Stimulated activated CD4-positive, alpha-beta T cell treated with anti-CD3 and anti-CD28 coated beads, Interleukin-15, amount 100 ng/mL, for 24 hours (primary cell): ENCODE results near the gene PRKAG2.

Experiments
- DNase-seq: peaks from one replicate; pipeline ENCODE4 v3.0.0-alpha.2; 2020

PRKAG2 gene

GRCh38 chr7:151599401-151600227 is 277.3 kb downstream of the PRKAG2 start:
- peak; percentile 34 for DNase-seq

- DNase-seq: no peak
Measured at GRCh38 chr7:151597541-151598444, 279.1 kb downstream of the PRKAG2 start.

- no peak for DNase-seq
Measured at GRCh38 chr7:151595702-151596350, 281.1 kb downstream of the PRKAG2 start.

GRCh38 chr7:151592868-151593486 is 283.9 kb downstream of the PRKAG2 start:
- DNase-seq: no peak

GRCh38 chr7:151592330-151592729 is 284.6 kb downstream of the PRKAG2 start:
- DNase-seq: no peak

GRCh38 chr7:151591866-151592265 is 285.0 kb downstream of the PRKAG2 start:
- DNase-seq: no peak

GRCh38 chr7:151590850-151591771 is 285.8 kb downstream of the PRKAG2 start:
- DNase-seq: no peak

- DNase-seq: no peak
Measured at GRCh38 chr7:151590071-151590849, 286.7 kb downstream of the PRKAG2 start.

- no peak for DNase-seq
Measured at GRCh38 chr7:151588982-151589381, 287.9 kb downstream of the PRKAG2 start.

- no peak for DNase-seq
Measured at GRCh38 chr7:151586531-151587260, 290.2 kb downstream of the PRKAG2 start.

- DNase-seq: no peak
Measured at GRCh38 chr7:151585744-151586393, 291.0 kb downstream of the PRKAG2 start.

- no peak for DNase-seq
Measured at GRCh38 chr7:151581741-151582140, 295.2 kb downstream of the PRKAG2 start.

- no peak for DNase-seq
Measured at GRCh38 chr7:151579644-151580043, 297.3 kb downstream of the PRKAG2 start.

- DNase-seq: no peak
Measured at GRCh38 chr7:151575410-151575809, 301.5 kb downstream of the PRKAG2 start.

GRCh38 chr7:151573046-151573445 is 303.9 kb downstream of the PRKAG2 start:
- peak; percentile 9 for DNase-seq

- no peak for DNase-seq
Measured at GRCh38 chr7:151572136-151572535, 304.8 kb downstream of the PRKAG2 start.

GRCh38 chr7:151571471-151571870 is 305.4 kb downstream of the PRKAG2 start:
- no peak for DNase-seq

- no peak for DNase-seq
Measured at GRCh38 chr7:151570366-151570915, 306.5 kb downstream of the PRKAG2 start.
